Endothelial cell of umbilical vein (primary cell): ENCODE data around the gene AMIGO1. TPM values are rescaled to one million over a fixed set of nuclear protein-coding genes. Genes with fewer than 3 reads are reported as not detected.

ENCODE experiments used
- BruUV-seq: library from RNA; stranded (reverse); fragments of 400-500 nt; replicated peaks from 2 replicates; lab custom pipeline; 2021; lab: Mats Ljungman, UMichigan
- CTCF ChIA-PET: fragments of 300-600, 350-600 bp; sonication (Branson Sonifier 250); formaldehyde crosslinking; loops from one replicate; lab custom pipeline; 2021; ENCODE audit warnings: antibody characterized with exemption, inconsistent platforms; lab: Charles Lee
- POLR2A ChIA-PET: fragments of 300-600, 350-600 bp; sonication (Branson Sonifier 250); formaldehyde crosslinking; loops from one replicate; lab custom pipeline; 2021; ENCODE audit warnings: antibody characterized with exemption, inconsistent platforms; lab: Charles Lee
- DNase-seq: peaks from one replicate; pipeline ENCODE4 v3.0.0-alpha.2; 2011; ENCODE audit warnings: low read depth, low spot score
- FAIRE-seq: peaks from 2 replicates; lab custom pipeline; 2011; peaks lifted over from hg19 to GRCh38; lab: Jason Lieb, UNC
- H2AFZ ChIP-seq: 2 replicates; pipeline ENCODE4 v1.6.0; 2012; ENCODE audit warnings: low read depth, low read length, control low read depth, inconsistent platforms
- H3K27ac ChIP-seq: 2 replicates; pipeline ENCODE4 v1.5.1; 2011; ENCODE audit warnings: low read depth, mild to moderate bottlenecking, control low read depth, low read length, moderate library complexity; ENCODE audit not compliant: insufficient read depth
- H3K27me3 ChIP-seq, 2 experiments: 2 replicates each; pipeline versions ENCODE4 v1.6.0 to v1.6.1; 2011; ENCODE audit warnings: low read length in 2 of 2, mixed read lengths in 1 of 2; ENCODE audit not compliant: control insufficient read depth in 2 of 2, insufficient read depth in 2 of 2
- H3K36me3 ChIP-seq, 2 experiments: 2 replicates in 1 of 2; 3 replicates in 1 of 2; pipeline ENCODE4 v1.5.1; 2011; ENCODE audit warnings: low read length in 2 of 2, mild to moderate bottlenecking in 1 of 2, moderate library complexity in 1 of 2; ENCODE audit not compliant: control insufficient read depth in 2 of 2, insufficient read depth in 2 of 2; ENCODE audit errors: extremely low read depth in 1 of 2
- H3K4me1 ChIP-seq: 3 replicates; pipeline ENCODE4 v1.5.1; 2011; ENCODE audit warnings: mild to moderate bottlenecking, low read length; ENCODE audit not compliant: control insufficient read depth, insufficient read depth; ENCODE audit errors: extremely low read depth
- H3K4me2 ChIP-seq: 2 replicates; pipeline ENCODE4 v1.6.1; 2011; ENCODE audit warnings: low read length, control low read depth, mixed read lengths; ENCODE audit not compliant: insufficient read depth
- H3K4me3 ChIP-seq, 3 experiments: fragments of 200-600 bp in 1 of 3; sonication (generic), shearing (Covaris generic) in 1 of 3; replicated peaks in 1 of 3; 2 replicates each; pipeline ENCODE4 v1.5.1; 2011 to 2016; ENCODE audit warnings: control low read depth in 3 of 3, low read length in 3 of 3, mild to moderate bottlenecking in 2 of 3, inconsistent platforms in 1 of 3, low read depth in 1 of 3, moderate library complexity in 1 of 3; ENCODE audit not compliant: insufficient read depth in 1 of 3
- H3K79me2 ChIP-seq: 2 replicates; pipeline ENCODE4 v1.6.0; 2012; ENCODE audit warnings: low read length, inconsistent platforms; ENCODE audit not compliant: control insufficient read depth, insufficient read depth
- H3K9ac ChIP-seq: replicated peaks from 2 replicates; pipeline ENCODE3; 2011; ENCODE audit warnings: low read length, control low read depth; ENCODE audit not compliant: insufficient read depth; ENCODE audit errors: extremely low read depth
- H3K9me1 ChIP-seq: replicated peaks from 3 replicates; pipeline ENCODE4 v1.6.0; 2011; ENCODE audit warnings: mild to moderate bottlenecking, low read length; ENCODE audit not compliant: control insufficient read depth, insufficient read depth; ENCODE audit errors: extremely low read depth
- H3K9me3 ChIP-seq: replicated peaks from 2 replicates; pipeline ENCODE4 v1.5.1; 2012; ENCODE audit warnings: low read length, inconsistent platforms; ENCODE audit not compliant: control insufficient read depth, insufficient read depth
- H4K20me1 ChIP-seq: replicated peaks from 2 replicates; pipeline ENCODE3; 2011; ENCODE audit warnings: mild to moderate bottlenecking, low read length; ENCODE audit not compliant: control insufficient read depth, insufficient read depth; ENCODE audit errors: extremely low read depth
- CTCF ChIP-seq, 2 donors: IDR thresholded peaks; 1 replicate in 1 of 2; 2 replicates in 1 of 2; pipeline ENCODE4 v1.5.1; 2011; ENCODE audit warnings: low read length in 2 of 2, mild to moderate bottlenecking in 2 of 2, moderate library complexity in 2 of 2, control low read depth in 1 of 2, inconsistent platforms in 1 of 2, low read depth in 1 of 2; ENCODE audit not compliant: insufficient read depth in 1 of 2; ENCODE audit errors: extremely low read depth in 1 of 2
- EZH2 ChIP-seq: IDR thresholded peaks from 2 replicates; pipeline ENCODE4 v1.6.1; 2012; ENCODE audit warnings: borderline replicate concordance, low read depth, mild to moderate bottlenecking, moderate library complexity, low read length, inconsistent platforms; ENCODE audit not compliant: severe bottlenecking
- FOS ChIP-seq: IDR thresholded peaks from 2 replicates; pipeline ENCODE4 v1.6.1; 2011; ENCODE audit warnings: mild to moderate bottlenecking, low read length, moderate library complexity, borderline replicate concordance; ENCODE audit not compliant: insufficient read depth
- GATA2 ChIP-seq: IDR thresholded peaks from 2 replicates; pipeline ENCODE4 v1.7.0; 2011; ENCODE audit warnings: low read depth, mild to moderate bottlenecking, moderate library complexity, mixed read lengths, low read length; ENCODE audit not compliant: insufficient read length, insufficient read depth
- JUN ChIP-seq: IDR thresholded peaks from 2 replicates; pipeline ENCODE4 v1.6.1; 2011; ENCODE audit warnings: borderline replicate concordance, low read depth; ENCODE audit not compliant: insufficient read length, insufficient read depth
- MAX ChIP-seq: IDR thresholded peaks from 2 replicates; pipeline ENCODE4 v1.6.1; 2011; ENCODE audit not compliant: insufficient read depth, insufficient read length
- MYC ChIP-seq: IDR thresholded peaks from one replicate; pipeline ENCODE4 v1.6.1; 2011; ENCODE audit warnings: mild to moderate bottlenecking, low read depth, low read length
- POLR2A ChIP-seq: IDR thresholded peaks from 2 replicates; pipeline ENCODE4 v1.6.1; 2012; ENCODE audit warnings: low read depth, mild to moderate bottlenecking, control low read depth, low read length
- POLR2AphosphoS5 ChIP-seq: IDR thresholded peaks from 2 replicates; pipeline ENCODE4 v1.6.1; 2012; ENCODE audit warnings: low read depth, mild to moderate bottlenecking, control low read depth, low read length, moderate library complexity; ENCODE audit not compliant: insufficient read depth
- dilution Hi-C: fragments of 300-500 bp; cut with MboI; formaldehyde crosslinking; loops from one replicate; pipeline ENCODE4 v1.15.0; 2019; ENCODE audit warnings: low sequenced_read_pairs; ENCODE audit not compliant: extremely low pct_ligation_motif_present
- intact Hi-C: fragments of 100-400 bp; cut with micrococcal nuclease; formaldehyde crosslinking; loops from one replicate; pipeline ENCODE4 v1.10.0; 2022
- polyA plus RNA-seq, 4 experiments: library from polyadenylated mRNA; depleted of rRNA in 3 of 4; stranded (reverse) in 3 of 4; unstranded in 1 of 4; fragments of >200 nt; gene quantifications; 2 replicates each; pipeline versions ENCODE4 v1.2.1 to v1.2.3, GENCODE V29; 2011 to 2012; ENCODE audit warnings: missing spikeins in 1 of 4
- total RNA-seq: library from RNA; stranded (reverse); gene quantifications from 2 replicates; pipeline ENCODE4 v1.2.3, GENCODE V29; 2021

AMIGO1 gene
- total and polyA plus RNA-seq, 2 donors (not counting 3 experiments of a cell fraction or from before 2014, with no cell fraction given): 0.80 to 0.88 TPM

DNA sequence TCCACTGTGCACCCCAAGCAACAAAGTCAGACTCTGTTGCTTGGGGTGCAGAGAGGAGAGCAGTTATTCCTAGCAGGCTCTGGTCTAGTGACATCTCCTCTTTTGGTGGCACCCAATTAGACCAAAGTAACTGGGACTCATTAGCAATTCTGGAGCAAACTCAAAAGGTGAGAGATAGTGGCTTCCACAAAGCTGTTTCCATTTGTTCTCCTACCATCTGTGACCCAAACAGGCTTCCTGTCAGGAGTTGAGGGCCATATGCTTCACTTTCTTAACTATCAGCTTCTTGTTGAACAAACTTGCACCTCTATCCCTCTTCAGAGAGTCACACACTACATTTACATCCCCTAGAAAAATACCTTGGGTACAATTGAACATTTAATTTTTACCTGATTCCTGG lies 27.3 kb downstream of the AMIGO1 start:
- Histone ChIP-seq H3K79me2 (no peaks in the 10 kb centered on the region), H3K36me3 (no peaks in the 10 kb centered on the region), H3K4me2 (no peak overlapping the region), H3K27me3 (peaks cover 21% of the 10 kb centered on the region in 2 experiments), H3K9me1 (no peaks in the 10 kb centered on the region), H3K9me3 (no peaks in the 10 kb centered on the region), H3K27ac (no peak overlapping the region), H3K9ac (no peak overlapping the region), H3K4me1 (peaks cover 14% of the 10 kb centered on the region), H2AFZ (no peak overlapping the region), H4K20me1 (no peaks in the 10 kb centered on the region), H3K4me3 (no peak overlapping the region)
- no TSS peak for BruUV-seq
- intact Hi-C loops: loop anchor here (10.0 kb wide), 3 partner anchors 133 to 283 kb away; partner anchors contain the start of genes AMPD2, EPS8L3 and GNAT2
- POLR2A ChIA-PET: no interaction called here
- DNase-seq (no peak), FAIRE-seq (no peak)
- CTCF ChIA-PET: interaction anchor here (0.6 to 3.4 kb wide), 4 partner anchors 11 to 50 kb away, joined by 4 to 22 read pairs (median 4); partner anchors contain the start of gene CYB561D1
- no peak for TF ChIP-seq POLR2A
- TF ChIP-seq GATA2: no peak
- TF ChIP-seq FOS: no peak
- TF ChIP-seq CTCF (IDR thresholded peaks at IDR 0.05; ENCODE audit: extremely low read depth in 1 of 2, insufficient read depth in 1 of 2, low read depth in 1 of 2, low read length in 2 of 2): no peak
- no peak for TF ChIP-seq POLR2AphosphoS5
- no peak for TF ChIP-seq MAX
- TF ChIP-seq JUN: no peak
- TF ChIP-seq MYC: no peak
- TF ChIP-seq EZH2: no peak
- dilution Hi-C loops: no loop called here
